Neuron (in vitro differentiated cells): ENCODE data around the gene USF1.

Experiments
- H2AFZ ChIP-seq: one replicate; pipeline ENCODE4 v1.6.1; 2013; ENCODE audit warnings: low read depth, mild to moderate bottlenecking, inconsistent platforms, low read length, moderate library complexity
- H3K27me3 ChIP-seq: one replicate; pipeline ENCODE4 v1.6.1; 2013; ENCODE audit warnings: low read length; ENCODE audit not compliant: insufficient read depth
- H3K36me3 ChIP-seq: one replicate; pipeline ENCODE4 v1.6.1; 2013; ENCODE audit warnings: low read length; ENCODE audit not compliant: insufficient read depth
- H3K4me1 ChIP-seq: one replicate; pipeline ENCODE4 v1.6.1; 2013; ENCODE audit warnings: low read length; ENCODE audit not compliant: insufficient read depth
- H3K4me3 ChIP-seq: 2 replicates; pipeline ENCODE4 v1.5.1; 2013; ENCODE audit warnings: mild to moderate bottlenecking, low read length, moderate library complexity
- H3K9me3 ChIP-seq: one replicate; pipeline ENCODE4 v1.6.1; 2013; ENCODE audit warnings: low read length

Gene USF1

DNA sequence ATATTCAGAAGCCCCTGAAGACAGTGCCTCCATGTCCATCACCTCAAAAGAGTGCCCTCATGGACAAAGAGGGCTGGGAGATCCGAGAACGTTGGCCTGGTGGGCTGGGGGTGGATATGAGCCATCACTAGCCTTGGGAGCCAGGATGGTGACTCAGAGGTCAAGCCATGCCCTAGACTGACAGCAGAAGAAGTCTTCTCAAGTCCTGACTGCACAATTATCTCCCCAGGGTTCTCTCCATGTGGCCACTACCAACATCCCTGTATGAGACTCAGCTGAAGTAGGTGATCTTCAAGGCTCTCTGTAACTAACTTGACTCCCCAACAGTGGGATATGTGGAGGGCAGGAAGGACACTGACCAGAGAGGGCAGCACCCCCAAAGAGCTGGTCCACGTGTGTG lies 7.1 kb upstream of the USF1 start:
- H2AFZ ChIP-seq, result no peak overlapping the region
- H3K36me3 ChIP-seq, result no peaks in the 10 kb centered on the region
- no peak overlapping the region for H3K4me3 ChIP-seq
- H3K4me1 ChIP-seq, result no peaks in the 10 kb centered on the region
- no peaks in the 10 kb centered on the region for H3K27me3 ChIP-seq
- peaks cover 11% of the 10 kb centered on the region for H3K9me3 ChIP-seq

GRCh38 chr1:161051219-161051618 lies 5.4 kb upstream of the USF1 start:
- Histone ChIP-seq H3K4me3 (no peak overlapping the region), H3K4me1 (peaks cover 5% of the 10 kb centered on the region), H3K27me3 (no peaks in the 10 kb centered on the region), H3K36me3 (no peaks in the 10 kb centered on the region), H3K9me3 (peaks cover 14% of the 10 kb centered on the region), H2AFZ (no peak overlapping the region)

GRCh38 chr1:161048949-161049722 lies 3.4 kb upstream of the USF1 start:
- Histone ChIP-seq H3K4me3 (no peak overlapping the region), H3K27me3 (no peaks in the 10 kb centered on the region), H3K4me1 (peaks cover 13% of the 10 kb centered on the region), H2AFZ (no peak overlapping the region), H3K9me3 (peaks cover 14% of the 10 kb centered on the region), H3K36me3 (no peaks in the 10 kb centered on the region)

DNA sequence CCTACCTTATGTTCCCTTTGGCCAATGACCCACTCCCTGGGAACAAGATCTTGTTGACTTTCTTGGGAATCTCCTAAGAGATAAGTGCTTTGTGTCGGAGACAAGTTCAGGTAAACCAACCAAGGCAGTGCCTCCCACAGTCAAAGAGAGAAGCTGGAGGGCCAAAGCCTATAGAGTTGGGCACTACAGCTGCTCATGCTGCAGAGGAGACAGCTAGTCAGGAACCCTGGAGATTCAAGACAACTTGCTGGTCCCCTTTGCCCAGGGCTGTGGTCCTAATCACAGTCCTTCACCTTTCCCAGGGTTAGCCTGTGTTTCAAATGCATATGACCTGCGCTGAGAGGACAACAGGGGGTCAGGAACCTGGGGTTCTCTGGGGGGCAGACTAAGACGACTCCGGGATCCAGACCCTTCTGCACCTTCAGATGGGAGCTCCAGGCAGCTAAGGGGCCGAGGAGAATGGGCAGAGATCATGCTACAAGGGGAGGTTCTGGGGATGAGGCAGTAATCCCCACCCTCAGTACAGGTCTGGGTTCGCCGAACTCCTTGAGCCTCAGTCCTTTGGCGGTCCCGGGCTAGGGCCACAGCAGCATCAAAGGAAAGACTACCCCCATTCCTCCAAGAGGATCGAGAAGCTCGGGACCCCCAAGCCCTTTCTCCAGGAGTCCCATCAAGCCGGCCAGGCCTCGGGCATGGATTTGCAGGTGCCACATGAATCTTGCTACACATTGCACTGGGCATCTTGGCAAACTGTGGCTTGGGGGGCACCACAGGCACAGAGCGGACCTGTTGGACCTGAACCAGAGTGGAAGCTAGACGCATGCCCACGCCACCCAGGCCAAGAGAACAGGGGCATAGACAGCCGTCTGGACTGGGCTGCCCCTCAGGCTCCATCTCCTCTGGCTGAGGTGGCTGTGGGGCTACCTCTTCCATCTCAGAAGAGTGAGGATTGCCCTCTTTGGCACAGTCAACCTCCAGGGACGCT lies 2.0 kb upstream of the USF1 start:
- H3K9me3 ChIP-seq, result peaks cover 14% of the 10 kb centered on the region
- no peaks in the 10 kb centered on the region for H3K27me3 ChIP-seq
- peaks cover 6% of the 10 kb centered on the region for H3K36me3 ChIP-seq
- H3K4me1 ChIP-seq, result peaks cover 13% of the 10 kb centered on the region
- H2AFZ ChIP-seq, result no peak overlapping the region
- no peak overlapping the region for H3K4me3 ChIP-seq

DNA sequence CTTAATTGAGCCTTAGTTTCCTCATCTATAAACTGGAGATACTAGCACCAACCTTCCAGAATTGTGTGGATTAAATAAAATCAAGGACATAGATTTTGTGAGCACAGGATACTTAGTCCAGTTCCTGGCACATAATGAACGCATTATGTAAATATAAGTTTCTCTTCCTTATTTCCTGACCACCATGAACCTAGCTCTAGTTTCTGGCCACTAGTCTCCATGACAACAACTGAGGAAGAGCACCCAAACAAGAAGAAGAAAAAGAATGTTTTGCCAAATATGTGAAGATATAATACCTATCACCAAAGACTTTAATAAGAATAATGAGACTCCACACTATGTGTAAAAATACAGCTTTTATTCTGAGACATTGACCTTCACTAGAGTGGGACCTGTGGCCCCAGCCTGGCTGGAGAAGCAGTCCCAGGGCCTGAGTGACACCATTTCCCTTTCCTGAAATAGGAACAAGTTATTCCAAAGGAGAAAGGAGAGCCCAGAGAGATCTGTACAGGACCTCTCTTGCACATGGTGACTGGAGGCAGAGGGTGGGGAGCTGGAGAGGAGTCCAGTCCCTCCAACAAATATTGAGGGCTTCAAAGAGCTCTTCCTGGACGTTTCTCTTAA lies 940 bp upstream of the USF1 start:
- Histone ChIP-seq H3K4me1 (peaks cover 13% of the 10 kb centered on the region), H3K9me3 (peaks cover 14% of the 10 kb centered on the region), H3K4me3 (peak overlapping the region; percentile 76), H2AFZ (peak overlapping the region; percentile 23), H3K27me3 (no peaks in the 10 kb centered on the region), H3K36me3 (peaks cover 16% of the 10 kb centered on the region)

GRCh38 chr1:161044908-161045735 lies 655 bp downstream of the USF1 start:
- Histone ChIP-seq H3K4me1 (peaks cover 13% of the 10 kb centered on the region), H3K9me3 (peaks cover 14% of the 10 kb centered on the region), H3K4me3 (peak overlapping the region; percentile 76), H2AFZ (peak overlapping the region; percentile 14), H3K27me3 (no peaks in the 10 kb centered on the region), H3K36me3 (peaks cover 31% of the 10 kb centered on the region)

DNA sequence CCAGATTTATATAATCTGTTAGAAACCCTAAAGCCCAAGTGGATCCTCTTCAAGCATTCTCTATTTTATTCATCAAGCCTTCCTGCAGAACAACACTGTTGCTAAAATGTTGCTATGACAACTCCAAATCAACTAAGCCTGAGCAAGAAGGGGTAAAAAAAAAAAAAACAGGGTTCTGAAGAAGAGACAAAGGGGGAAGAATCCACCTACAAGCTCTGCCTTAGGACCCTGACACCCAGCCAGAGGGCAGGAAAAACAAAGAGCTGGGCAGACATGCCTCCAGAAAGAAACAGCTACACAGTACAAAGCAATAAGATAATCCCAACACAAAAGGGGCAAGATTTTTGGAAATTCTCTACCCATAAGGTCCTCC lies 1.3 kb downstream of the USF1 start:
- peaks cover 14% of the 10 kb centered on the region for H3K9me3 ChIP-seq
- peaks cover 37% of the 10 kb centered on the region for H3K36me3 ChIP-seq
- no peak overlapping the region for H2AFZ ChIP-seq
- peak overlapping the region; percentile 76 for H3K4me3 ChIP-seq
- H3K27me3 ChIP-seq, result no peaks in the 10 kb centered on the region
- H3K4me1 ChIP-seq, result peaks cover 13% of the 10 kb centered on the region

DNA sequence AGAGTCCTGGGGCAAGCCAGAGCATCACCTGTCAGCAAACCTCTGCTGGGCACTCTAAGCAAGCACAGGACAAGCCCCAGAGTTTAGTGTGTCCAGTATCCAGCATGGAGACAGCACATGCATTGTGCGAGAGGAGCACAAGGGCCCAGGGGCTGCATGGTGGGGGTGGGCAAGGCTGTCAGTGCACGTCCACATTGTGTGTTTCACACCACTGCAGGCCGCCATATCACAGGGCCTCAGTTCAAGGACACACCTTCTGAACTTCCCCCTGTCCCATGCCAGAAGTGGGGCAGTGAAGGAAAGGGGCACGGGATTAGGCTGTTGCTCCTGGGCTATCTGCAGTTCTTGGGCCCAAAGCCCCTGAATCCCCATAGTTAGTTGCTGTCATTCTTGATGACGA lies 6.2 kb downstream of the USF1 start:
- Histone ChIP-seq H3K27me3 (no peaks in the 10 kb centered on the region), H3K4me3 (no peak overlapping the region), H3K4me1 (peaks cover 8% of the 10 kb centered on the region), H2AFZ (no peak overlapping the region), H3K36me3 (peaks cover 47% of the 10 kb centered on the region), H3K9me3 (no peaks in the 10 kb centered on the region)

DNA sequence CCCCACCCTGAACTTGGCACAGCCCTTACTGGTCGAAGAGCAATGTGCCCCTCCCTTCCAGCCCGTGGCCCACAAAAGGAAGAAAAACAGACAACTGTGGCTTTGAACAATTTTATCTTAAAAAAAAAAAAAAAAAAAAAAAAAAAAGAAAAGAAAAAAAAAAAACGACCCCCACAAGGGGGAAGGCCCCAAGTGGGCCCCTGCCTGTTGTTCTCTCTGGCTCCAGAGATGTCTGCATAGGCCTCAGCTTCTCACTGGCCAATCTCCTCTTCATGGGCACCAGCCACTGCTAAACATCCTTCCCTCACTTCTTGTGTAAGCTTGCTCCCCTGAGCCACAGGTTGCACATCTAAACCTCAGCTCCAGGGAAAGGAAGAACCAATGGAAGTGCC lies 6.6 kb downstream of the USF1 start:
- peaks cover 47% of the 10 kb centered on the region for H3K36me3 ChIP-seq

DNA sequence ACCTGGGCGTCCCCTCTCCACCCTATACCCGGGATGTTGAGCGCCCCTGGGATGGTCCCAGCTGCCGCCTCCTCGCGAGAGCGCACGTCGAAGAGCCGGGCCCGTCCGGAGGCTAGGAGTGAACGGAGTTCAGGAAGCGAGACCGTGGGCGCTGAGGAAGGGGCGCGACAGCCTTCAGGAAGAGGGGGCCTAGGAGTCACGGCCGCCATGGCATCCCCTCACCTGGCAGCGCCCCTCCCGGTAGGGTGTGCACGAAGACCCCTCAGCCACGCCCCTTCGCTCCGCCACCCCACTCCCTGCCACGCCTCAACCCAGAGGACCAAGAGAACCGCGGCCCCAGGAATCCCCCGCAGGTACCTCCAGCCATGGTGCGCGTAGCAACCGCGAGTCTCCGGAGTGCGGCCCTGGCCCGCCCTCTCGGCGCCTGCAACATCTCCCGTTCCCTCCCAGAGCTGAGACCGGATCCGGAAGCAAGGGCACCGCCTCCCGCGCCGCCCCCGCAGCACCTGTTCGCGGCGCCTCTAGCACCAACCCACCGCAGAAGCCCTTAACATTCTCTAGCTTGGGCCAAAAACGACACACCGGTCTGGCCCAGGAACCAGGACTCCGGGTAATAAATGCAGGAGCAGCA lies 7.1 kb downstream of the USF1 start, which contains the start of gene TSTD1:
Gene TSTD1 (minus strand): TSS at position 442 of the 631 bp plus-strand sequence. CDS start 75 bp downstream, at position 367.
- Histone ChIP-seq H2AFZ (no peak within 1 kb of the TSS), H3K9me3 (no peaks in the 10 kb centered on the region), H3K27me3 (no peaks in the 10 kb centered on the region), H3K36me3 (peaks cover 47% of the 10 kb centered on the region), H3K4me3 (no peak within 1 kb of the TSS), H3K4me1 (peaks cover 3% of the 10 kb centered on the region)

More for the DNA sequence above, 6.6 kb downstream of the USF1 start:
- Histone ChIP-seq H3K4me3 (no peak overlapping the region), H3K27me3 (no peaks in the 10 kb centered on the region), H2AFZ (no peak overlapping the region), H3K4me1 (peaks cover 4% of the 10 kb centered on the region), H3K9me3 (no peaks in the 10 kb centered on the region)

GRCh38 chr1:161037661-161038522 lies 7.9 kb downstream of the USF1 start:
- no peak overlapping the region for H3K4me3 ChIP-seq
- H3K27me3 ChIP-seq, result peaks cover 2% of the 10 kb centered on the region
- H3K36me3 ChIP-seq, result peaks cover 43% of the 10 kb centered on the region
- H3K9me3 ChIP-seq, result no peaks in the 10 kb centered on the region
- H2AFZ ChIP-seq, result no peak overlapping the region
- peaks cover 3% of the 10 kb centered on the region for H3K4me1 ChIP-seq
